ENCODE results near the gene PUS3.
"Not testable (repeated sequence)": the region's sequence is repeated elsewhere in the genome, so short reads cannot be mapped to it uniquely, and the experiment has no call there.

The PUS3 gene

DNA sequence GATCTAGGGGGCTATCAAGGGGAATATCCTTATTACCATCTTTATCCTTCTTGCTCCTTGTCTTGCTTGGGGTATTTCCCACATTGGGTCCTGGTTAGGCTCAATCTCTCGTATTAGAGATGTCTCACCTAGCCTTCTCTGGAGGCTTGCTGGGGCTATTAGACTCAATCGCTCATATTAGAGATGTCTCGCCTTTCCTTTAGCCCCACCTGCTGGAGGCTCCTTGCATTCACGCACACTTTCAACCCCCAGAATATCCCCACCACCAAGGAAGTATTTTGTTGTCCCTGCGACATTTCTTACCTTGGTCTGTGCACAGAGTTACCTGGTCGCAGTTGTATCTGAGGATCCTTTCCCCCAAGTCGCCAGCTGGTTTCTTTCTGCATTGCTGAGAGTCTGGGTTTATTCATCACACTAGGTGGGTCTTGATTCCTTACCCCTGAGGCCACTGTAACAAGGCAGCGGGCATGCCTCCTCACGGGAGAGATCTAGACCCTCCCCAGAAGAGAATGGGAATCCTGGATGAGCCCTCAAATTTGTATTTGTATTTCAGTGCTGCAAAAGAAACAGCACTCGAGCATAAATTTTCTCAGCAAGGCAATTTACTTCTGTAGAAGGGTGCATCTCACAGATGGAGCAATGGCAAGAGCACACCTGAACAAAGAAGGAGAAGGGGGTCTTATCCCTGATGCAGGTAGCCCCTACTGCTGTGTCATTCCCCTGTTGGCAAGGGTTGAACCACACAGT, 31.4 kb downstream of the PUS3 start:
- Histone ChIP-seq H3K27me3 (ENCODE audit: insufficient read depth, low read length, poor library complexity) (no peaks in the 10 kb centered on the region), H3K27ac (ENCODE audit: low read depth, low read length) (no peak overlapping the region), H4K5ac (ENCODE audit: low read length) (no peak overlapping the region), H3K9ac (ENCODE audit: low read length) (no peak overlapping the region), H2BK15ac (replicated peaks; ENCODE audit: low read depth) (no peak overlapping the region), H2BK5ac (ENCODE audit: low read length) (no peak overlapping the region), H3K79me1 (ENCODE audit: low read length) (no peaks in the 10 kb centered on the region), H3K18ac (ENCODE audit: low read length) (no peak overlapping the region), H3K79me2 (ENCODE audit: control insufficient read depth, insufficient read depth, low read length) (no peaks in the 10 kb centered on the region), H3K4ac (ENCODE audit: low read depth, low read length) (no peak overlapping the region), H2AK5ac (ENCODE audit: low read length) (no peak overlapping the region), H4K8ac (ENCODE audit: low read depth, low read length) (no peak overlapping the region), H3K4me3 (ENCODE audit: low read length) (no peak overlapping the region), H3K4me2 (ENCODE audit: low read length) (no peak overlapping the region), H3K4me1 (ENCODE audit: control insufficient read depth, low read depth, low read length) (no peaks in the 10 kb centered on the region), H2BK120ac (ENCODE audit: low read depth, low read length) (no peak overlapping the region), H3K23ac (ENCODE audit: low read length) (no peak overlapping the region), H3K36me3 (ENCODE audit: control insufficient read depth, insufficient read depth, low read length) (no peaks in the 10 kb centered on the region), H3K56ac (ENCODE audit: low read length) (no peak overlapping the region)
- DNase-seq, result peak; percentile 73
- no CpG with 5 or more reads among the region's 10 CpGs for WGBS (ENCODE audit: extremely low coverage, insufficient coverage, low lambda C conversion rate)

- no peak overlapping the region for H3K4me3 ChIP-seq (ENCODE audit: low read length)
- DNase-seq, result no peak
- no CpG with 5 or more reads among the region's 2 CpGs for WGBS (ENCODE audit: extremely low coverage, insufficient coverage, low lambda C conversion rate)
These were observed 33.5 kb downstream of the PUS3 start for GRCh38 chr11:125869521-125869920.

DNA sequence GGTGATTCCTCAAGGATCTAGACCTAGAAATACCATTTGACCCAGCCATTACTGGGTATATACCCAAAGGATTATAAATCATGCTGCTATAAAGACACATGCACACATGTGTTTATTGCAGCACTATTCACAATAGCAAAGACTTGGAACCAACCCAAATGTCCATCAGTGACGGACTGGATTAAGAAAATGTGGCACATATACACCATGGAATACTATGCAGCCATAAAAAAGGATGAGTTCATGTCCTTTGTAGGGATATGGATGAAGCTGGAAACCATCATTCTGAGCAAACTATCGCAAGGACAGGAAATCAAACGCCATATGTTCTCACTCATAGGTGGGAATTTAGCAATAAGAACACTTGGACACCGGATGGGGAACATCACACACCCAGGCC, 37.7 kb downstream of the PUS3 start:
- not testable (repeated sequence) for H3K4me3 ChIP-seq (ENCODE audit: low read length); H2BK5ac ChIP-seq (ENCODE audit: low read length); H3K4ac ChIP-seq (ENCODE audit: low read depth, low read length); H3K36me3 ChIP-seq (ENCODE audit: control insufficient read depth, insufficient read depth, low read length); H4K8ac ChIP-seq (ENCODE audit: low read depth, low read length); H3K27me3 ChIP-seq (ENCODE audit: insufficient read depth, low read length, poor library complexity); H2BK15ac ChIP-seq (replicated peaks; ENCODE audit: low read depth); H3K23ac ChIP-seq (ENCODE audit: low read length); H4K5ac ChIP-seq (ENCODE audit: low read length); H3K56ac ChIP-seq (ENCODE audit: low read length); H2BK120ac ChIP-seq (ENCODE audit: low read depth, low read length); H2AK5ac ChIP-seq (ENCODE audit: low read length); H3K18ac ChIP-seq (ENCODE audit: low read length); H3K9ac ChIP-seq (ENCODE audit: low read length); H3K4me1 ChIP-seq (ENCODE audit: control insufficient read depth, low read depth, low read length); H3K27ac ChIP-seq (ENCODE audit: low read depth, low read length); H3K4me2 ChIP-seq (ENCODE audit: low read length); DNase-seq; H3K79me2 ChIP-seq (ENCODE audit: control insufficient read depth, insufficient read depth, low read length); H3K79me1 ChIP-seq (ENCODE audit: low read length)
- no CpG with 5 or more reads among the region's 4 CpGs for WGBS (ENCODE audit: extremely low coverage, insufficient coverage, low lambda C conversion rate)

More at GRCh38 chr11:125869521-125869920, 33.5 kb downstream of the PUS3 start:
- H2AK5ac ChIP-seq (ENCODE audit: low read length), result no peak overlapping the region
- no peak overlapping the region for H4K5ac ChIP-seq (ENCODE audit: low read length)
- no peak overlapping the region for H4K8ac ChIP-seq (ENCODE audit: low read depth, low read length)
- no peak overlapping the region for H2BK15ac ChIP-seq (replicated peaks; ENCODE audit: low read depth)
- H3K4ac ChIP-seq (ENCODE audit: low read depth, low read length), result no peak overlapping the region
- H2BK5ac ChIP-seq (ENCODE audit: low read length), result no peak overlapping the region
- no peak overlapping the region for H3K23ac ChIP-seq (ENCODE audit: low read length)
- H3K9ac ChIP-seq (ENCODE audit: low read length), result no peak overlapping the region
- H3K36me3 ChIP-seq (ENCODE audit: control insufficient read depth, insufficient read depth, low read length), result no peaks in the 10 kb centered on the region
- no peaks in the 10 kb centered on the region for H3K79me2 ChIP-seq (ENCODE audit: control insufficient read depth, insufficient read depth, low read length)
- H3K18ac ChIP-seq (ENCODE audit: low read length), result no peak overlapping the region
- H2BK120ac ChIP-seq (ENCODE audit: low read depth, low read length), result no peak overlapping the region
- H3K4me2 ChIP-seq (ENCODE audit: low read length), result no peak overlapping the region
- no peak overlapping the region for H3K56ac ChIP-seq (ENCODE audit: low read length)
- H3K79me1 ChIP-seq (ENCODE audit: low read length), result no peaks in the 10 kb centered on the region
- no peak overlapping the region for H3K27ac ChIP-seq (ENCODE audit: low read depth, low read length)
- no peaks in the 10 kb centered on the region for H3K27me3 ChIP-seq (ENCODE audit: insufficient read depth, low read length, poor library complexity)
- no peaks in the 10 kb centered on the region for H3K4me1 ChIP-seq (ENCODE audit: control insufficient read depth, low read depth, low read length)

DNA sequence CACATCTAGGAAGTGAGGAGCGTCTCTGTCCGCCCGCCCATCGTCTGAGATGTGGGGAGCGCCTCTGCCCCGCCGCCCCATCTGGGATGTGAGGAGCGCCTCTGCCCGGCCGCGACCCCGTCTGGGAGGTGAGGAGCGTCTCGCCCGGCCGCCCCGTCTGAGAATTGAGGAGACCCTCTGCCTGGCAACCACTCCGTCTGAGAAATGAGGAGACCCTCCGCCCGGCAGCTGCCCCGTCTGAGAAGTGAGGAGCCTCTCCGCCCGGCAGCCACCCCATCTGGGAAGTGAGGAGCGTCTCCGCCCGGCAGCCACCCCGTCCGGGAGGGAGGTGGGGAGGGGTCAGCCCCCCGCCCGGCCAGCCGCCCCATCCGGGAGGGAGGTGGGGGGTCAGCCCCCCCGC, 40.2 kb downstream of the PUS3 start:
- not testable (repeated sequence) for H3K79me2 ChIP-seq (ENCODE audit: control insufficient read depth, insufficient read depth, low read length); H3K56ac ChIP-seq (ENCODE audit: low read length); H3K27me3 ChIP-seq (ENCODE audit: insufficient read depth, low read length, poor library complexity); H2BK15ac ChIP-seq (replicated peaks; ENCODE audit: low read depth); H3K27ac ChIP-seq (ENCODE audit: low read depth, low read length); H3K36me3 ChIP-seq (ENCODE audit: control insufficient read depth, insufficient read depth, low read length); H4K5ac ChIP-seq (ENCODE audit: low read length); H3K4me3 ChIP-seq (ENCODE audit: low read length); H2BK5ac ChIP-seq (ENCODE audit: low read length); H2AK5ac ChIP-seq (ENCODE audit: low read length); DNase-seq; H3K4ac ChIP-seq (ENCODE audit: low read depth, low read length); H3K23ac ChIP-seq (ENCODE audit: low read length); H3K18ac ChIP-seq (ENCODE audit: low read length); H3K79me1 ChIP-seq (ENCODE audit: low read length); H3K4me1 ChIP-seq (ENCODE audit: control insufficient read depth, low read depth, low read length); H3K4me2 ChIP-seq (ENCODE audit: low read length); H4K8ac ChIP-seq (ENCODE audit: low read depth, low read length); H3K9ac ChIP-seq (ENCODE audit: low read length); H2BK120ac ChIP-seq (ENCODE audit: low read depth, low read length)
- WGBS (ENCODE audit: extremely low coverage, insufficient coverage, low lambda C conversion rate), result no CpG with 5 or more reads among the region's 33 CpGs

DNA sequence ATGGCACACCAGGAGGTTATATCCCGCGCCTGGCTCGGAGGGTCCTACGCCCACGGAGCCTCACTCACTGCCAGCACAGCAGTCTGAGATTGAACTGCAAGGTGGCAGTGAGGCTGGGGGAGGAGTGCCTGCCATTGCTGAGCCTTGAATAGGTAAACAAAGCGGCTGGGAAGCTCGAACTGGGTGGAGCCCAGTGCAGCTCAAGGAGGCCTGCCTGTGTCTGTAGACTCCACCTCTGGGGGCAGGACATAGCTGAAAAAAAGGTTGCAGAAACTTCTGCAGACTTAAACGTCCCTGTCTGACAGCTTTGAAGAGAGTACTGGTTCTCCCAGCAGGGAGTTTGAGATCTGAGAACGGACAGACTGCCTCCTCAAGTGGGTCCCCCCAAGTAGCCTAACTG, 45.3 kb downstream of the PUS3 start:
- whole genome bisulfite sequencing (ENCODE audit: extremely low coverage, insufficient coverage, low lambda C conversion rate), result no CpG with 5 or more reads among the region's 9 CpGs
- H2AK5ac ChIP-seq (ENCODE audit: low read length); H2BK120ac ChIP-seq (ENCODE audit: low read depth, low read length); H4K8ac ChIP-seq (ENCODE audit: low read depth, low read length); H3K56ac ChIP-seq (ENCODE audit: low read length); H2BK5ac ChIP-seq (ENCODE audit: low read length); H3K79me2 ChIP-seq (ENCODE audit: control insufficient read depth, insufficient read depth, low read length); H3K18ac ChIP-seq (ENCODE audit: low read length); H3K27me3 ChIP-seq (ENCODE audit: insufficient read depth, low read length, poor library complexity); H3K4me3 ChIP-seq (ENCODE audit: low read length); H3K23ac ChIP-seq (ENCODE audit: low read length); H3K27ac ChIP-seq (ENCODE audit: low read depth, low read length); H3K4ac ChIP-seq (ENCODE audit: low read depth, low read length); DNase-seq; H3K79me1 ChIP-seq (ENCODE audit: low read length); H3K9ac ChIP-seq (ENCODE audit: low read length); H2BK15ac ChIP-seq (replicated peaks; ENCODE audit: low read depth); H3K36me3 ChIP-seq (ENCODE audit: control insufficient read depth, insufficient read depth, low read length); H4K5ac ChIP-seq (ENCODE audit: low read length); H3K4me1 ChIP-seq (ENCODE audit: control insufficient read depth, low read depth, low read length); H3K4me2 ChIP-seq (ENCODE audit: low read length): not testable (repeated sequence)

- no peak overlapping the region for H2BK15ac ChIP-seq (replicated peaks; ENCODE audit: low read depth)
- no peak overlapping the region for H3K9ac ChIP-seq (ENCODE audit: low read length)
- no peak overlapping the region for H3K4ac ChIP-seq (ENCODE audit: low read depth, low read length)
- no peak overlapping the region for H3K56ac ChIP-seq (ENCODE audit: low read length)
- H3K23ac ChIP-seq (ENCODE audit: low read length), result no peak overlapping the region
- H3K27ac ChIP-seq (ENCODE audit: low read depth, low read length), result no peak overlapping the region
- H3K4me3 ChIP-seq (ENCODE audit: low read length), result no peak overlapping the region
- H3K18ac ChIP-seq (ENCODE audit: low read length), result no peak overlapping the region
- no peak overlapping the region for H3K4me2 ChIP-seq (ENCODE audit: low read length)
- no peak overlapping the region for H4K5ac ChIP-seq (ENCODE audit: low read length)
- H3K27me3 ChIP-seq (ENCODE audit: insufficient read depth, low read length, poor library complexity), result no peaks in the 10 kb centered on the region
- no peak for DNase-seq
- no peaks in the 10 kb centered on the region for H3K79me1 ChIP-seq (ENCODE audit: low read length)
- H3K36me3 ChIP-seq (ENCODE audit: control insufficient read depth, insufficient read depth, low read length), result no peaks in the 10 kb centered on the region
- no peak overlapping the region for H4K8ac ChIP-seq (ENCODE audit: low read depth, low read length)
- H2AK5ac ChIP-seq (ENCODE audit: low read length), result no peak overlapping the region
- no peaks in the 10 kb centered on the region for H3K4me1 ChIP-seq (ENCODE audit: control insufficient read depth, low read depth, low read length)
- H2BK120ac ChIP-seq (ENCODE audit: low read depth, low read length), result no peak overlapping the region
- no peaks in the 10 kb centered on the region for H3K79me2 ChIP-seq (ENCODE audit: control insufficient read depth, insufficient read depth, low read length)
- no peak overlapping the region for H2BK5ac ChIP-seq (ENCODE audit: low read length)
These were observed 56.8 kb downstream of the PUS3 start for GRCh38 chr11:125846188-125846587.
